ENCODE results near the gene ARSB.

Gene ARSB

GRCh38 chr5:78811121-78811817 lies 173.8 kb downstream of the ARSB start:
- no peak for TF ChIP-seq CTCF (conservative IDR thresholded peaks at IDR 0.05; ENCODE audit: control insufficient read depth, insufficient read depth, low read depth, low read length)
- DNase-seq (ENCODE audit: low read depth) = peak; percentile 15
- H3K4me3 ChIP-seq (ENCODE audit: control insufficient read depth, low read depth, low read length) = no peak overlapping the region

GRCh38 chr5:78810098-78810920 lies 174.8 kb downstream of the ARSB start:
- DNase-seq (ENCODE audit: low read depth) = no peak
- TF ChIP-seq CTCF (conservative IDR thresholded peaks at IDR 0.05; ENCODE audit: control insufficient read depth, insufficient read depth, low read depth, low read length) = no peak
- H3K4me3 ChIP-seq (ENCODE audit: control insufficient read depth, low read depth, low read length) = no peak overlapping the region

GRCh38 chr5:78809444-78809843 lies 175.7 kb downstream of the ARSB start:
- no peak for TF ChIP-seq CTCF (conservative IDR thresholded peaks at IDR 0.05; ENCODE audit: control insufficient read depth, insufficient read depth, low read depth, low read length)
- no peak for DNase-seq (ENCODE audit: low read depth)
- no peak overlapping the region for H3K4me3 ChIP-seq (ENCODE audit: control insufficient read depth, low read depth, low read length)

GRCh38 chr5:78808818-78809217 lies 176.3 kb downstream of the ARSB start:
- DNase-seq (ENCODE audit: low read depth) = no peak
- TF ChIP-seq CTCF (conservative IDR thresholded peaks at IDR 0.05; ENCODE audit: control insufficient read depth, insufficient read depth, low read depth, low read length) = no peak
- no peak overlapping the region for H3K4me3 ChIP-seq (ENCODE audit: control insufficient read depth, low read depth, low read length)

GRCh38 chr5:78808380-78808779 lies 176.7 kb downstream of the ARSB start:
- no peak for DNase-seq (ENCODE audit: low read depth)
- TF ChIP-seq CTCF (conservative IDR thresholded peaks at IDR 0.05; ENCODE audit: control insufficient read depth, insufficient read depth, low read depth, low read length) = no peak
- no peak overlapping the region for H3K4me3 ChIP-seq (ENCODE audit: control insufficient read depth, low read depth, low read length)

- no peak overlapping the region for H3K4me3 ChIP-seq (ENCODE audit: control insufficient read depth, low read depth, low read length)
- TF ChIP-seq CTCF (conservative IDR thresholded peaks at IDR 0.05; ENCODE audit: control insufficient read depth, insufficient read depth, low read depth, low read length) = no peak
- DNase-seq (ENCODE audit: low read depth) = peak; percentile 77
These were observed 178.6 kb downstream of the ARSB start for GRCh38 chr5:78806544-78806943.

Measured in fibroblast of mammary gland (primary cell).